Prostate gland (tissue), 2 donors: ENCODE results near the gene FCHO2.

Experiments
- CTCF ChIP-seq, 4 experiments: fragments of 200-600 bp in 2 of 4; fragments of 450-650 bp in 2 of 4; sonication (generic) in 2 of 4; IDR thresholded peaks; 1 replicate in 3 of 4; 2 replicates in 1 of 4; pipeline ENCODE4 v1.5.1; 2016 to 2019; ENCODE audit warnings: antibody characterized with exemption in 4 of 4, mild to moderate bottlenecking in 2 of 4, moderate library complexity in 2 of 4
- POLR2A ChIP-seq: fragments of 450-650 bp; IDR thresholded peaks from one replicate; pipeline ENCODE4 v1.6.1; 2016; ENCODE audit warnings: antibody characterized with exemption, mild to moderate bottlenecking
- POLR2AphosphoS5 ChIP-seq: sonication (generic); formaldehyde crosslinking; IDR thresholded peaks from one replicate; pipeline ENCODE4 v1.6.1; 2017; ENCODE audit warnings: antibody characterized with exemption

- TF ChIP-seq POLR2A, result no peak
- TF ChIP-seq CTCF (IDR thresholded peaks at IDR 0.05), result no peak
- no peak for TF ChIP-seq POLR2AphosphoS5
Measured at GRCh38 chr5:73129143-73129542, 173.3 kb downstream of the FCHO2 start.
